HEK293T (cell line): ENCODE measurements around the gene CBLB.

ENCODE experiments used
- ARNT ChIP-seq: fragments of 450-650 bp; IDR thresholded peaks from 2 replicates; pipeline ENCODE4 v1.6.1; 2017; ENCODE audit warnings: mild to moderate bottlenecking
- ELF4 ChIP-seq: fragments of 450-650 bp; IDR thresholded peaks from 2 replicates; pipeline ENCODE4 v1.6.1; 2017; ENCODE audit warnings: antibody characterized with exemption
- FOXA1 ChIP-seq: fragments of 450-650 bp; IDR thresholded peaks from 2 replicates; pipeline ENCODE4 v1.6.1; 2016; ENCODE audit warnings: mild to moderate bottlenecking
- FOXK2 ChIP-seq: fragments of 450-650 bp; IDR thresholded peaks from 2 replicates; pipeline ENCODE4 v1.6.1; 2016; ENCODE audit warnings: mild to moderate bottlenecking
- SP1 ChIP-seq: fragments of 450-650 bp; IDR thresholded peaks from 2 replicates; pipeline ENCODE4 v1.6.1; 2017
- SUZ12 ChIP-seq: fragments of 450-650 bp; IDR thresholded peaks from 2 replicates; pipeline ENCODE4 v1.6.1; 2016; ENCODE audit warnings: mild to moderate bottlenecking
- TARDBP ChIP-seq: fragments of 450-650 bp; IDR thresholded peaks from 2 replicates; pipeline ENCODE4 v1.6.1; 2016
- ZNF384 ChIP-seq: fragments of 450-650 bp; IDR thresholded peaks from 2 replicates; pipeline ENCODE4 v1.6.1; 2016

DNA sequence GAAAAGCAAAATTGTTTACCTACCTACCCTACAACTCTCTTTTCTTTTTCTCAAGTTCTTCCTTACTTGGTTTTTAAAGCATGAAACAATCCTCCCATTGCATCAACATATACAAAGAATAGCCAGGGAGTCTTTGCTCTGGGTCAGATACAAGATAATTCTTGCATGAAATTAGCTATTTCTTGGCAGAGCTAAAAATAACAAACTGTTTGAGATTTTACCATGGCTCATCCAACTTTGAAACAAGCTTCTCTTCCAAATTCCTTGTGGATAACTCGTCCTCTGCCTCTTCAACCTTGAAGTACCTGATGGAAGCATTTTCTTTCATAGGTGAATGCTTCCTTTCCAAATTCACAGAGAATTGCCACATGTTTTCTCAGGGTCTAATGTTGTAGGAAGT, 9.2 kb upstream of the CBLB start:
- TF ChIP-seq SUZ12, result no peak
- no peak for TF ChIP-seq FOXA1
- TF ChIP-seq TARDBP, result no peak
- no peak for TF ChIP-seq ARNT
- no peak for TF ChIP-seq FOXK2
- TF ChIP-seq ZNF384, result no peak
- no peak for TF ChIP-seq ELF4
- no peak for TF ChIP-seq SP1
